Measurements from ENCODE around the gene TMEM40.
"Not testable (repeated sequence)": the region's sequence is repeated elsewhere in the genome, so short reads cannot be mapped to it uniquely, and the experiment has no call there.

TMEM40 gene

DNA sequence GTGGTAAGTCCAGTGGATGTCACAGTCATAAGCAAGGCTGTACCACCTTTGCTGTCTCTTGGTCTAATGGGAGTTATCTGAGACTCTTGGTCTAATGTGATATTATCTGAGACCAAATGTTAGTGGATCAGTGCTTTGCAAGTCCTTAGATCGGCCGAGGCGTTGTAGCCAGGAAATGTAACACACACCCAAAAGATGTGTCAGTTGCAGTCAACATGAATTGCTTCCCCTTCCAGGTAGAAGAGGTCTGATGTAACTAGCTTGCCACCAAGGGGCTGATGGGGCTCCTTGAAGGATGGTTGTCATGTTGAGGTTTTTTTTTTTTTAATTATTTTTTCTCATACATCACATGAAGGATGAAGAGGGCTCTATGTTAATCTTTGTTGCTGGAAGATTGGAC lies 49.7 kb downstream of the TMEM40 start:
- DNase-seq, result no peak

DNA sequence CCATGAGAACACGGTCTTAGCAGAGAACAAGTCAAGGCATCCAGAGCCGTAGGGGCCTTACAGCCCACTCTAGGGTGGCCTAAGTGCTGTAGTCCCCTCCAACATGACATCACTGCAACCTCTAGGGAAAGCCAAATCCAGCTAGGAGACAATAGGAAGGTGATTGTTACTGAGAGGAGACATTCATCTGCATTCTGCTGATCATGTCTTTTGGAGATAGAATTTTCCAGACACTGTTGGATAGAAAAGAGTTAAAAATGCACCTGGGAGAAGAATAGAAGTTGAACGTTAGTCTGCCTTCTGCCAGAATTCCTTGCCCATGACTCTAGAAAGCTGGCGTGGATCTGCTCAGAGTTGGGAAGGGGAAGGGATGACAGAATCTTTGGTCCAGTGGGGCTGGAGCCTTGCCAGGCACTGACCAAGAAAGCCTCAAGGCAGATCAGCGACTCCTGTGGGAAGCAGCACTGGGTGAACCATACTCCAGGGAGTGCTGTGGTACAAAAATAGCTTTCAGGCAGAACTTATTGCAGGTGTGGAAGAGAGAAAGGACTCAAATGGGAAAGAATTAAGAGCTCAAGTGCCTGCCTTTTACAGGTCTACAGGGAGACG lies 50.4 kb downstream of the TMEM40 start:
- peak; percentile 70 for DNase-seq

DNA sequence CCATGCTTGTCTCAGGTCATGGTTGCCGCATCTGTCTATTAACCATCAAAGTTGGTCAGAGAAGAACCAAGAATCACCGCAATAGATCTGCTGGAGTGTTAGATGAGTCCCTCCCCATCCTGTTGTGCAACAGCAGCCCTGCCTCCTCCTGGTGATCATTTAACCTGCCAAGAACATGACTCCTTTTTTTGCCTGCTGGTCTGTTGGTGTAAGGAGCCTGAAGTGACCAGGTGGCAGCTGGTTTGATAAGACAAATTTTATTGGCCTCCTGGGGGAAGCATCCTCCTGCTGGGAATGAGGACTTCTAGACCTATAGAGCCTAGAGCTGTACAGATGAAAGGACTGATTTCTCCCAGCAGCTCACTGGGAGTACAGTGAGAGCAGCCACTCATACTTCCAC lies 51.6 kb downstream of the TMEM40 start:
- no peak for DNase-seq

DNA sequence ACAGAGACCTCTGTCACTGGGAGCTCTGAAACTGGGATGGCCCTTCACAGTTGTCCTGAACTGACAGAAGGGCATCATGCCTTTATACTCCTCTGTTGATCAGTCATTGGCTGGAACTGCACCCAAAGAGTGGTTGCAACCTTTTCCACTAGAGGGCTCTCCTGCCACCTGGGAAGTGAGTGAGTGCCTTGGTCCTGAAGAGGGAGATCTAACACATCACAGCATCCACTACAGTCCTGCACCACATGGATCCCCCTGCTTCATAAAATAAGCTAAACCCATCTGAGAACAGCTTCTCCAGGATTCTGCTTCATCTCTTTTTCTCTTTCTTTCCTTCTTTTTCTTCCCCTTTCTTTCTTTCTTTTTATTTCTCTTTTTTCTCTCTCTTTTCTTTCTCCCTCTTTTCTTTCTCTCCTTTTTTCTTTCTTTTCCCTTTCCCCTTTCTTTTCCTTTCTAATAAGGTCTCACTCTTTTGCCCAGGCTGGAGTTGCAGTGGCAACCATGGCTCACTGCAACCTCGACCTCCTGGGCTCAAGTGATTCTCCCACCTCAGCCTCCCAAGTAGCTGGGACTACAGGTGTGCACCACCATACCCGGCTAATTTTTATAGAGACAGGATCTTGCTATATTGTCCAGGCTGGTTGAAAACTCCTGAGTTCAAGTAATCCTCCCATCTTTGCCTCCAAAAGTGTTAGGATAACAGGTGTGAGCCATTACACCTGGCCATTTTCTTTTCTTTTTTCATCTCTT lies 52.4 kb downstream of the TMEM40 start:
- DNase-seq, result peak; percentile 73

DNA sequence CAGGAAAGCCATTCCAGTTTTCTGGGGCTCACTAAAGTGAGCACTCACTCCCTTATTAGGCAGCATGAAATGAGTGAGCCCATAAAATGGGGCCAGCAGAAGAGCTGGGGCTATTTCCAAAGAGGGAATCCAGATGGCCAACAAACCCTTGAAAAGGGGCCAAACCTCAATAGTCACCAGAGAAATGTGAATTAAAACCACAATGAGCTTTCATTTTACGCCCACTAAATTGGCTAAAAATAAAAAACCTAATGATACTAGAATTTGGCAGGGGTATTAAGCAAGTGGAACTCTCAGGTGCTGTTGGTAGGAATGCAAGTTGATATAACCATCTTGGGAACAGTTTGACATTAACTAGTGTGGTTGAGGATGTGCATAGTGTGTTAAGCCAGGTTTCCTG lies 53.1 kb downstream of the TMEM40 start:
- DNase-seq, result peak; percentile 51

DNA sequence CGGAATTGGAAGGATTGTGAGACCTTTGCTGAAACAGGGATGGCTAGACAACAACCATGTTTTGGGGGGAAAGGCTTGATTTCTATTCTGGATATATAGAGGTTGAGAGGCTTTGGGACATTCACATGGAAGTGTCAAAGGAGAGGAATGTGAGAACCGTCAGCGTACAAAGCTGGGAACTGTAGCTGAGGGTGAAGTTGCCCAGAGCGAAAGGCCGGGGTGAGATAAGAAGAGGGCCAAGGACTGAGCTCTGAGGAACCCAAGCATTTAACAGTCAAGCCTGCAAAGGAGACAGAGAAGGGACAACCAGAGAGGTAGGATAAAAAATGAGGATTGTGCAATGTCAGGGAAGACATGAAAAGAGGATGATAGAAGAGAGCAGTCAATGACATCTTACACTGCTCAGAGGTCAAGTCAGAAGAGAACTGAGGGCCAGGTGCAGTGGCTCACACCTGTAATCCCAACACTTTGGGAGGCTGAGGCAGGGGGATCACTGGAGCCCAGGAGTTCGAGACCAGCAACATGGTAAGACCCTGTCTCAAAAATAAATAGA lies 53.6 kb downstream of the TMEM40 start:
- DNase-seq, result no peak

DNA sequence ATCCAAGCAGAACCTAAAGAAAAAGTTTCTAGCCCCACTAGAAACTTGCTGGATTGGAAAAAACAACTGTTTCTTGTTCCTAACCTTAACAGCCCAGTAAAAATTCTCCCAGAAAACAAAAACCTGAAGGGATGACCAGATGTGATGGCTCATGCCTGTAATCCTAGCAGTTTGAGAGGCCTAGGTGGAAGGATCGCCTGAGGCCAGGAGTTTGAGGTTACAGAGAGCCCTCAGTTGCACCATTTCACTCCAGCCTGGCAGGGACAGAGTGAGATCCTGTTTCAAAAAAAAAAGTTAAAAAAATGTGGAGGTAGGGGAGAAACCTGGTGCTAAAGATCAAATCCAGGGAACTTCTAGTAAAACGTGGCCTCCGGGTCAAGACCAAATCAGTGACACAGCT lies 56.6 kb downstream of the TMEM40 start:
- no peak for DNase-seq

DNA sequence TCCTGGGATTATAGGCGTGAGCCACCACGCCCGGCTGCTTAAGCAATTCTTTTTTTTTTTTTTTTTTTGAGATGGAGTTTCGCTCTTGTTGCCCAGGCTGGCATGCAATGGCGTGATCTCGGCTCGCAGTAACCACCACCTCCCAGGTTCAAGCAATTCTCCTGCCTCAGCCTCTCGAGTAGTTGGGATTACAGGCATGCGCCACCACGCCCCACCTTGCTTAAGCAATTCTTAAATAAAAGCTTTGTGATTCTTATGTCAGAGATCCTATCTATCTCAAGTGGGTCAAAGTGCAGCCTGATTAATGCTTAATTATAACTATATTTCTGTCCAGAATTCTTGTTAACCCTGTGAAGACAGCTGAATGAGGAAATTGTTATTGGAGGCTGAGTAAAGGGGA lies 57.5 kb downstream of the TMEM40 start:
- DNase-seq, result not testable (repeated sequence)

DNA sequence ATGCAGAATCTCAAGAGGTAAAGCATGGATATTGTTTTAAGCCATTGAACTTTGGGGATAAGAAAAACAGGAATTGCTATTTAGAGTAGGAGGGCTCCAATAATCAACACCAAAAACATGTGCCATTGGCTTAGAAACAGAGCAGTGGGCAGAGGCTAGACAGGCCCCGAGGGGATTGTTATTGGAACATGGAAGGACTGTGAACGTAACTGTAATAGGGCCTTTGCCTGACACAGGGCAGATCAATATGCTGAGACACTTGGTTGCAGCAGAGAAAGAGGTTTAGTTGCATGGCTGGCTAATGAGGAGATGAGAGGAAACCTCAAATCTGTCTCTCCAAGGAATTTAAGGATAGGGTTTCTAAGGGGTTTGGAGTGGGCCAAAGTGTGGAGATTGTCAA lies 58.3 kb downstream of the TMEM40 start:
- no peak for DNase-seq

DNA sequence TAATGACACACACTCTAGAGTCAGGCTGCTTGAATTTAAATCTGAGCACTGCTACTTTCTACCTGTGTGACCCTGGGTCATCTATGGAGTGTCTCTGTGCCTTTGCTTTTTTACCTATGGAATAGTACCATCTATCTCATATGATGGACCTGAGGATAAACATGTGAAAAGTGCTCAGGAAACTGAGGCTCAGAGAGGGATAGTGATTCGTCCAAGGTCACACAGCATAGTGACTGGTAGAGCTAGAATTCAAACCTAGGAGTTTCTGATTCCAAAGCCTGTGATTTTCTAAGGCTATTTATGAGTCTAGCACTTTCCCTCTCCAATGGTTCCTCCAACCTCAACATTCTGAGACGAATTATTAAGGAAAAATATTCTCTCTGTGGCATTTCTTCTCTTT lies 63.1 kb downstream of the TMEM40 start:
- DNase-seq, result no peak

DNA sequence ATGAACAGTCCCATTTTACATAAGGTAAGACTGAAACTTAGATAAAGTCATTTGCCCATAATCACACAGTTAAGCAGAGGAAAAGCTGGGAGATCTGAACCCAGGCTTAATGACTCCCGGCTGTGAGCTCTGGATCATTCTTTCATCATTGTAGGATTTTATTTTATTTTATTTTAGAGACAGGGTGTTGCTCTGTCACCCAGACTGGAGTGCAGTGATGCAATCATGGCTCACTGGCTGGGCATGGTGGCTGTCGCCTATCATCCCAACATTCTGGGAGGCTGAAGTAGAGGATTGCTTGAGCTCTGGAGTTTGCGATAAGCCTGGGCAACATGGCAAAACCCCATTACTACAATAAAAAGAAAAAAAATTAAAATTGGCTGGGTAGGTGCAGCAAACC lies 63.9 kb downstream of the TMEM40 start:
- no peak for DNase-seq

DNA sequence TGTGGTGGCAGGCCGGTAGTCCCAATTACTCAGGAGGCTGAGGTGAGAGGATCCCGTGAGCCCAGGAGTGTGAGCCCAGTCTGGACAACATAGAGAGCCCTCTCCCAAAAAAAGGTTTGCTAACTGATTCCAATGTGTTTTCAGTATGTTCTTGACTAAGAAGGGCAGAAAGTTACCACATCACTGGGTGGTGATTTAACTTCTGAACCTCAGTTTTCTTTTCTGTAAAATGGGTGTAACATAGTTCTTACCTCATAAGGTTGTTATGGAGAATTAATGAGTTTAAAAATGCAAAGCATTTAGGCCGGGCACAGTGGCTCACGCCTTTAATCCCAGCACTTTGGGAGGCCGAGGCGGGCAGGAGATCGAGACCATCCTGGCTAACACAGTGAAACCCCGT lies 66.6 kb downstream of the TMEM40 start:
- no peak for DNase-seq

DNA sequence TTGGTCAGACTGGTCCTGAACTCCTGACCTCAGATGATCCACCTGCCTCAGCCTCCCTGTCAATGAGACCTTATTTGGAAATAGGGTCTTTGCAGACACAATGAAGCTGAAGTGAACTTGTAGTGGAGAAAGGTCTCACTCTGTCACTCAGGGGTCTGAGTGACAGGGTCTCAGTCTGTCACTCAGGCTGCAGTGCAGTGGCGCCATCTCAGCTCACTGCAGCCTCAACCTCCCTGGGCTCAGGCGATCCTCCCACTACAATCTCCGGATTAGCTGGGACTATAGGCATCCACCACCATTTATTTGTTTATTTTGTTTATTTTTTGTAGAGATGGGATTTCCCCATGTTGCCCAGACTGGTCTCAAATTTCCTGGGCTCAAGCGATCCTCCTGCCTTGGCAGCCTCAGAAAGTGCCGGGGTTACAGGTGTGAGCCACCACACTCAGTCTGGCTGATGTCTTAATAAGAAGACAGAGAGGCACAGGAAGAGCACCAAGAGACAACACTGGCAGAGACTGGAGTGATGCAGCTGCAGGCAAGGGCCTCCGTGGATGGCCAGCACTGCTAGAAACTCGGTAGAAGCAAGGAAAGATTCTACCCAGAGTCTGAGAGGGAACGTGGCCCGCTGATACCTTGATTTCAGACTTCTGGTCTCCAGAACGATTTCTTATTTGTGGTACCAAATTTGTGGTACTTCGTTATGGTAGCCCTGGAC lies 68.9 kb downstream of the TMEM40 start:
- DNase-seq, result no peak

DNA sequence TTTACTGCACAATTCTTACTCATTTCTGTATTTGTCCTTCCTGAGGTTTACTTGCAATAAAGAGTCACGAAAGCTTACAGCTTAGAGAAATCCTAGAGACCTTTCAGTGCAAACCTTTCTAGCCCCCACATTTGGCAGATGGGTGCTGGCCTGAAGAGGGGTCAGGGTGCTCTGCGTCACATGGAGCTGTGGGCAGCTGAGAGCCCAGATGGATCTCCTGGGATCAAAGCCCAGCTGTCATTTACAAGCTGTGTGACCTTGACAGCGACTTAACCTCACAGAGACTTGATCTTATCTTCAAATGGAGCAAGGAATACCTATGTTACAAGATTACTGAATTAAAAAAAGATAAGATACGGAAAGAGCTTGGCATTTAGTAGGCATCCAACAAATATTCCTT lies 71.1 kb downstream of the TMEM40 start:
- DNase-seq, result no peak

DNA sequence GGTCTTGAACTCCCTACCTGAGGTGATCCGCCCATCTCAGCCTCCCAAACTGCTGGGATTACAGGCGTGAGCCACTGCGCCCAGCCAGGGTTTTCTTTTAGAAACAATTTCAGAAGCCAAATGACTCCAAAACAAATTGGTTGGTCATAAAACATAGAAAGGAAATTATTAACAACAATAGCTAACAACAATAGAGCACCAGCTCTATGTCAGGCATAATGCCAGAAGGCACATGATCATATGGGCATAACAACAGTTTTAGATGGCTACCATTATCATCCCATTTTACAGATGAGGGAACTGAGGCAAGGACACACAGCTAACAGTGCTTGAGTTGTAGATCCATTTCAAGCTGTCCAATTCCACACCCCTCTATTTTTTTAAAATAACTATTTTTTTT lies 73.0 kb downstream of the TMEM40 start:
- DNase-seq, result no peak
